ENCODE data around the gene FAM241A.

DNA sequence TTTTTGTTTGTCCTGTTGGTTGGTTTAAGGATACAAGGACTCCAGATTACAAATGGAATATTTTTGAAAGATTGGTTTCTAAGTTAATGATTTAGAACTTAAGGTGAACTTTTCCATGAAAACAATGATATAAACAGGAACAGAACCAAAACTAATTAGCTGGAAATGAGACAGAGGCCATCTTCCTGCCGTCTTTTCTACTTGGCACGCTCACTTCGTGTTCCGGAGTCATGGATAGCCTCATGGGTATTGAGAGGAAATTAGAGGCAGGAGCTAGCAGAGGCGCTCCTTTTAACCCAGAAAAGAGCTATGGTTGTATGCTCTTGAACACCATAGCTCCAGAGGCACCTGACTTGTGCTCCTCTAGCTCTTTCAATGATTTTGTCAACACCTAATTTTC lies 2.4 kb downstream of the FAM241A start:
- no peak for TF ChIP-seq EZH2 (IDR thresholded peaks at IDR 0.05; ENCODE audit: borderline replicate concordance, low read length)
- TF ChIP-seq, protein P1, sequence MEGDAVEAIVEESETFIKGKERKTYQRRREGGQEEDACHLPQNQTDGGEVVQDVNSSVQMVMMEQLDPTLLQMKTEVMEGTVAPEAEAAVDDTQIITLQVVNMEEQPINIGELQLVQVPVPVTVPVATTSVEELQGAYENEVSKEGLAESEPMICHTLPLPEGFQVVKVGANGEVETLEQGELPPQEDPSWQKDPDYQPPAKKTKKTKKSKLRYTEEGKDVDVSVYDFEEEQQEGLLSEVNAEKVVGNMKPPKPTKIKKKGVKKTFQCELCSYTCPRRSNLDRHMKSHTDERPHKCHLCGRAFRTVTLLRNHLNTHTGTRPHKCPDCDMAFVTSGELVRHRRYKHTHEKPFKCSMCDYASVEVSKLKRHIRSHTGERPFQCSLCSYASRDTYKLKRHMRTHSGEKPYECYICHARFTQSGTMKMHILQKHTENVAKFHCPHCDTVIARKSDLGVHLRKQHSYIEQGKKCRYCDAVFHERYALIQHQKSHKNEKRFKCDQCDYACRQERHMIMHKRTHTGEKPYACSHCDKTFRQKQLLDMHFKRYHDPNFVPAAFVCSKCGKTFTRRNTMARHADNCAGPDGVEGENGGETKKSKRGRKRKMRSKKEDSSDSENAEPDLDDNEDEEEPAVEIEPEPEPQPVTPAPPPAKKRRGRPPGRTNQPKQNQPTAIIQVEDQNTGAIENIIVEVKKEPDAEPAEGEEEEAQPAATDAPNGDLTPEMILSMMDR (IDR thresholded peaks at IDR 0.05; ENCODE audit: low read length), result no peak

Measured in OCI-LY1 (cell line).